H1 (cell line): ENCODE measurements around the gene BCAR3. TPM values are rescaled to one million over a fixed set of nuclear protein-coding genes. Genes with fewer than 3 reads are reported as not detected.

Experiments used
- CTCF ChIA-PET: fragments of 300-600 bp; sonication (Branson Sonifier 250); formaldehyde crosslinking; loops from one replicate; lab custom pipeline; 2021; ENCODE audit not compliant: partially characterized antibody; lab: Charles Lee
- POLR2A ChIA-PET: fragments of 300-600 bp; sonication (Branson Sonifier 250); formaldehyde crosslinking; loops from one replicate; lab custom pipeline; 2021; ENCODE audit warnings: inconsistent platforms; ENCODE audit not compliant: partially characterized antibody; lab: Charles Lee
- DNase-seq, 2 experiments: peaks; one replicate each; pipeline versions ENCODE4 v3.0.0 to v3.0.0-alpha.2; 2010 to 2022; ENCODE audit warnings: low spot score in 2 of 2, low read depth in 1 of 2, mixed read lengths in 1 of 2
- FAIRE-seq: peaks from 2 replicates; lab custom pipeline; 2011; peaks lifted over from hg19 to GRCh38; lab: Jason Lieb, UNC
- H2AFZ ChIP-seq: 2 replicates; pipeline ENCODE4 v1.8.1; 2012; ENCODE audit warnings: low read length, inconsistent platforms
- H2AK5ac ChIP-seq: 2 replicates; pipeline ENCODE4 v1.6.1; 2013; ENCODE audit warnings: low read depth, low read length
- H2BK120ac ChIP-seq: replicated peaks from 2 replicates; pipeline ENCODE3; 2013; ENCODE audit warnings: low read depth, low read length, inconsistent platforms
- H2BK12ac ChIP-seq: 2 replicates; pipeline ENCODE4 v1.6.1; 2013; ENCODE audit warnings: low read depth, low read length
- H2BK15ac ChIP-seq: 2 replicates; pipeline ENCODE4 v1.6.1; 2013; ENCODE audit warnings: low read length
- H2BK20ac ChIP-seq: 2 replicates; pipeline ENCODE4 v1.6.1; 2013; ENCODE audit warnings: low read length
- H2BK5ac ChIP-seq: 2 replicates; pipeline ENCODE4 v1.6.1; 2013; ENCODE audit warnings: low read depth, low read length
- H3K14ac ChIP-seq: 2 replicates; pipeline ENCODE4 v1.6.1; 2013; ENCODE audit warnings: inconsistent platforms; ENCODE audit not compliant: insufficient read length
- H3K18ac ChIP-seq: 2 replicates; pipeline ENCODE4 v1.6.1; 2013; ENCODE audit warnings: low read length; ENCODE audit errors: extremely low read depth
- H3K23ac ChIP-seq: 2 replicates; pipeline ENCODE4 v1.6.1; 2013; ENCODE audit warnings: inconsistent platforms; ENCODE audit not compliant: insufficient read length
- H3K23me2 ChIP-seq: 2 replicates; pipeline ENCODE4 v1.6.1; 2013; ENCODE audit warnings: low read depth, low read length
- H3K27ac ChIP-seq: 2 replicates; pipeline ENCODE4 v1.6.1; 2011; ENCODE audit warnings: low read depth, low read length, inconsistent platforms
- H3K27me3 ChIP-seq, 4 experiments: replicated peaks in 1 of 4; 1 replicate in 1 of 4; 2 replicates in 3 of 4; pipeline versions ENCODE4 v1.6.1 to v1.8.1; 2011 to 2013; ENCODE audit warnings: low read length in 3 of 4, mild to moderate bottlenecking in 3 of 4, inconsistent platforms in 2 of 4, mixed read lengths in 2 of 4, moderate library complexity in 1 of 4; ENCODE audit not compliant: control insufficient read depth in 3 of 4, insufficient read depth in 3 of 4; ENCODE audit errors: extremely low read depth in 1 of 4
- H3K36me3 ChIP-seq, 4 experiments: 2 replicates each; pipeline versions ENCODE4 v1.6.1 to v1.8.1; 2011 to 2013; ENCODE audit warnings: mild to moderate bottlenecking in 4 of 4, low read length in 3 of 4, moderate library complexity in 2 of 4, control low read depth in 1 of 4, inconsistent platforms in 1 of 4; ENCODE audit not compliant: insufficient read depth in 4 of 4, control insufficient read depth in 2 of 4
- H3K4ac ChIP-seq: replicated peaks from 2 replicates; pipeline ENCODE3; 2013; ENCODE audit warnings: low read length, low read depth, mixed read lengths, inconsistent platforms; ENCODE audit not compliant: insufficient read length
- H3K4me1 ChIP-seq, 4 experiments: replicated peaks in 1 of 4; 1 replicate in 1 of 4; 2 replicates in 3 of 4; pipeline versions ENCODE4 v1.6.1 to v1.8.1; 2011 to 2013; ENCODE audit warnings: low read length in 3 of 4, inconsistent platforms in 2 of 4, mixed read lengths in 1 of 4; ENCODE audit not compliant: insufficient read depth in 4 of 4, control insufficient read depth in 3 of 4
- H3K4me2 ChIP-seq, 2 experiments: 2 replicates each; pipeline versions ENCODE4 v1.6.1 to v1.8.1; 2011 to 2013; ENCODE audit warnings: low read depth in 2 of 2, low read length in 2 of 2, control low read depth in 1 of 2, inconsistent platforms in 1 of 2, mild to moderate bottlenecking in 1 of 2; ENCODE audit not compliant: insufficient read depth in 1 of 2
- H3K4me3 ChIP-seq, 4 experiments: fragments of 200-600, 300-600 bp in 1 of 4; sonication (generic), shearing (Covaris generic), sonication (Bioruptor Twin) in 1 of 4; 2 replicates each; pipeline versions ENCODE4 v1.5.1 to v1.8.1; 2011 to 2016; ENCODE audit warnings: low read length in 4 of 4, low read depth in 3 of 4, control low read depth in 2 of 4, inconsistent platforms in 2 of 4, mild to moderate bottlenecking in 2 of 4, mixed read lengths in 1 of 4, moderate library complexity in 1 of 4; ENCODE audit not compliant: insufficient read depth in 2 of 4; ENCODE audit errors: extremely low read depth in 1 of 4
- H3K56ac ChIP-seq: replicated peaks from 2 replicates; pipeline ENCODE3; 2013; ENCODE audit warnings: low read depth, mild to moderate bottlenecking, mixed read lengths, low read length, inconsistent platforms; ENCODE audit not compliant: insufficient read length
- H3K79me1 ChIP-seq: 2 replicates; pipeline ENCODE4 v1.6.1; 2013; ENCODE audit warnings: low read depth, low read length, control low read depth
- H3K79me2 ChIP-seq, 2 experiments: 2 replicates each; pipeline versions ENCODE4 v1.6.1 to v1.8.1; 2012 to 2013; ENCODE audit warnings: low read length in 2 of 2, mild to moderate bottlenecking in 2 of 2, inconsistent platforms in 1 of 2; ENCODE audit not compliant: insufficient read depth in 2 of 2, control insufficient read depth in 1 of 2
- H3K9ac ChIP-seq, 4 experiments: replicated peaks in 1 of 4; 1 replicate in 1 of 4; 2 replicates in 3 of 4; pipeline versions ENCODE4 v1.6.1 to v1.8.1; 2011 to 2013; ENCODE audit warnings: low read depth in 3 of 4, low read length in 3 of 4, control low read depth in 2 of 4, mild to moderate bottlenecking in 2 of 4, moderate library complexity in 2 of 4, inconsistent platforms in 1 of 4; ENCODE audit errors: extremely low read depth in 1 of 4
- H3K9me3 ChIP-seq, 2 experiments: 2 replicates each; pipeline versions ENCODE4 v1.6.1 to v1.8.1; 2012 to 2013; ENCODE audit warnings: mild to moderate bottlenecking in 2 of 2, moderate library complexity in 2 of 2, control low read depth in 1 of 2, inconsistent platforms in 1 of 2, low read depth in 1 of 2, low read length in 1 of 2, mixed read lengths in 1 of 2; ENCODE audit not compliant: insufficient read depth in 2 of 2
- H4K20me1 ChIP-seq, 2 experiments: replicated peaks in 1 of 2; 2 replicates each; pipeline versions ENCODE3 to v1.8.1; 2011 to 2013; ENCODE audit warnings: inconsistent platforms in 2 of 2, low read length in 2 of 2, mild to moderate bottlenecking in 1 of 2; ENCODE audit not compliant: insufficient read depth in 2 of 2, control insufficient read depth in 1 of 2
- H4K5ac ChIP-seq: 2 replicates; pipeline ENCODE4 v1.6.1; 2013; ENCODE audit warnings: low read length, low read depth, mixed read lengths, inconsistent platforms; ENCODE audit not compliant: insufficient read length
- H4K8ac ChIP-seq: 2 replicates; pipeline ENCODE4 v1.8.0; 2013; ENCODE audit warnings: mild to moderate bottlenecking, moderate library complexity, low read length, inconsistent platforms; ENCODE audit not compliant: insufficient read depth; ENCODE audit errors: extremely low read depth
- H4K91ac ChIP-seq: replicated peaks from 2 replicates; pipeline ENCODE3; 2013; ENCODE audit warnings: low read length, mixed read lengths, inconsistent platforms; ENCODE audit not compliant: insufficient read length
- CBX8 ChIP-seq: fragments of 300-800, 300-1000 bp; sonication (generic); IDR thresholded peaks from 2 replicates; pipeline ENCODE4 v1.7.1; 2016; ENCODE audit warnings: low read depth, low read length, borderline replicate concordance
- CHD2 ChIP-seq: IDR thresholded peaks from 2 replicates; pipeline ENCODE4 v1.6.1; 2012; ENCODE audit warnings: low read length, improper control_type of control experiment
- HDAC6 ChIP-seq: IDR thresholded peaks from one replicate; pipeline ENCODE4 v1.7.1; 2012; ENCODE audit warnings: low read depth, mild to moderate bottlenecking, inconsistent platforms, low read length, moderate library complexity
- POU5F1 ChIP-seq: IDR thresholded peaks from 2 replicates; pipeline ENCODE4 v1.6.1; 2011; ENCODE audit warnings: low read depth, mild to moderate bottlenecking, low read length, moderate library complexity
- RBBP5 ChIP-seq: IDR thresholded peaks from 2 replicates; pipeline ENCODE4 v1.7.1; 2012; ENCODE audit warnings: low read depth, mild to moderate bottlenecking, inconsistent platforms, low read length, moderate library complexity, borderline replicate concordance
- SUZ12 ChIP-seq: fragments of 200-600 bp; sonication (generic); IDR thresholded peaks from 2 replicates; pipeline ENCODE4 v1.6.1; 2012; ENCODE audit warnings: mild to moderate bottlenecking, inconsistent platforms, low read length, moderate library complexity, mixed read lengths
- TAF7 ChIP-seq: optimal IDR thresholded peaks from 2 replicates; pipeline ENCODE3; 2011; ENCODE audit warnings: low read depth, mild to moderate bottlenecking, inconsistent platforms, low read length, moderate library complexity, borderline replicate concordance
- ZNF274 ChIP-seq: IDR thresholded peaks from 2 replicates; pipeline ENCODE4 v1.7.0; 2012; ENCODE audit warnings: low read length, borderline replicate concordance; ENCODE audit errors: extremely low read depth
- WGBS, 2 experiments: shearing (Covaris generic) in 1 of 2; methylation state at CpG; one replicate each; pipeline versions ENCODE4 v1.1.6 to v1.1.7; 2013 to 2015; ENCODE audit warnings: low lambda C conversion rate in 2 of 2, mixed read lengths in 2 of 2, inconsistent platforms in 1 of 2, low coverage in 1 of 2, missing lambda C conversion rate in 1 of 2; ENCODE audit not compliant: insufficient replicate concordance in 2 of 2, insufficient coverage in 1 of 2, insufficient read length in 1 of 2; ENCODE audit errors: extremely low coverage in 1 of 2, missing lambda C conversion rate in 1 of 2; 5-methylcytosine and 5-hydroxymethylcytosine counted together
- polyA plus RNA-seq, 7 experiments: library from polyadenylated mRNA; depleted of rRNA in 3 of 7; stranded (reverse) in 5 of 7; unstranded in 2 of 7; fragments of >200 nt in 5 of 7; fragments of 200-250 nt in 2 of 7; gene quantifications; 1 replicate in 5 of 7; 2 replicates in 1 of 7; 4 replicates in 1 of 7; pipeline versions ENCODE4 v1.2.1 to v1.2.3, GENCODE V29; 2011 to 2013; ENCODE audit warnings: missing spikeins in 2 of 7, mixed read lengths in 2 of 7
- total RNA-seq: library from RNA; stranded (reverse); fragmentation: NEBNext Ultra II Directional; extraction: Animal tissue kit (Norgen Biotek cat#: 25700); gene quantifications from 2 replicates; pipeline ENCODE4 v1.2.1, GENCODE V29; 2021
- TF ChIP-seq, protein P1 (sequence below): IDR thresholded peaks from 2 replicates; pipeline ENCODE4 v1.6.1; 2012; ENCODE audit warnings: inconsistent platforms
- TF ChIP-seq, protein P2 (sequence below): IDR thresholded peaks from 2 replicates; pipeline ENCODE4 v1.6.1; 2012; ENCODE audit warnings: inconsistent platforms

BCAR3 gene
- total and polyA plus RNA-seq, 2 of the 8 experiments (the other 6 are each of a cell fraction or from before 2014, with no cell fraction given), result 5.6 to 9.2 TPM

GRCh38 chr1:93702111-93702827 lies 20.6 kb upstream of the BCAR3 start:
- Histone ChIP-seq H2BK5ac (no peak overlapping the region), H3K4ac (no peak overlapping the region), H3K23me2 (no peaks in the 10 kb centered on the region), H3K27ac (no peak overlapping the region), H2BK15ac (no peak overlapping the region), H2BK12ac (no peak overlapping the region), H3K9me3 (no peaks in the 10 kb centered on the region), H4K5ac (no peak overlapping the region), H4K91ac (no peak overlapping the region), H3K23ac (no peak overlapping the region), H4K20me1 (no peaks in the 10 kb centered on the region), H3K79me1 (no peaks in the 10 kb centered on the region), H2AK5ac (no peak overlapping the region), H2AFZ (no peak overlapping the region), H3K79me2 (no peaks in the 10 kb centered on the region), H3K4me3 (no peak overlapping the region), H3K18ac (no peak overlapping the region), H3K14ac (no peak overlapping the region), H2BK20ac (no peak overlapping the region), H4K8ac (no peak overlapping the region), H3K4me1 (peaks cover 0 to 7% (median 4%) of the 10 kb centered on the region in 4 experiments; a peak in 5 of 7 replicates), H3K4me2 (no peak overlapping the region), H3K9ac (no peak overlapping the region), H2BK120ac (no peak overlapping the region), H3K56ac (no peak overlapping the region), H3K27me3 (no peaks in the 10 kb centered on the region), H3K36me3 (no peaks in the 10 kb centered on the region)
- no peak for TF ChIP-seq TAF7
- no peak for TF ChIP-seq ZNF274
- no peak for TF ChIP-seq HDAC6
- TF ChIP-seq RBBP5, result no peak
- no peak for TF ChIP-seq CBX8
- TF ChIP-seq SUZ12, result no peak
- TF ChIP-seq, protein P1, sequence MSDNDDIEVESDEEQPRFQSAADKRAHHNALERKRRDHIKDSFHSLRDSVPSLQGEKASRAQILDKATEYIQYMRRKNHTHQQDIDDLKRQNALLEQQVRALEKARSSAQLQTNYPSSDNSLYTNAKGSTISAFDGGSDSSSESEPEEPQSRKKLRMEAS, result no peak
- no peak for TF ChIP-seq POU5F1
- TF ChIP-seq, protein P2, sequence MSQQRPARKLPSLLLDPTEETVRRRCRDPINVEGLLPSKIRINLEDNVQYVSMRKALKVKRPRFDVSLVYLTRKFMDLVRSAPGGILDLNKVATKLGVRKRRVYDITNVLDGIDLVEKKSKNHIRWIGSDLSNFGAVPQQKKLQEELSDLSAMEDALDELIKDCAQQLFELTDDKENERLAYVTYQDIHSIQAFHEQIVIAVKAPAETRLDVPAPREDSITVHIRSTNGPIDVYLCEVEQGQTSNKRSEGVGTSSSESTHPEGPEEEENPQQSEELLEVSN, result no peak
- TF ChIP-seq CHD2, result no peak
- FAIRE-seq (no peak), DNase-seq (no peak)
- ChIA-PET CTCF (interaction anchor here (0.6 to 4.0 kb wide), 19 partner anchors 10 to 264 kb away, joined by 3 to 33 read pairs (median 4); no protein-coding TSS in a partner anchor), POLR2A (no interaction called here)
- WGBS, 2 experiments, result 92% methylated on average over 8 of the region's 9 CpGs; no CpG with 5 or more reads in 1 of the 2 experiments
